GM18498 (cell line): ENCODE measurements around the gene EHMT1.

Experiments used
- ATAC-seq: cut with Tn5 transposase; IDR thresholded peaks from one replicate; pipeline ENCODE4 v1.9.1; 2021; ENCODE audit warnings: mild to moderate bottlenecking, moderate library complexity; ENCODE audit not compliant: unreplicated experiment

The EHMT1 gene

DNA sequence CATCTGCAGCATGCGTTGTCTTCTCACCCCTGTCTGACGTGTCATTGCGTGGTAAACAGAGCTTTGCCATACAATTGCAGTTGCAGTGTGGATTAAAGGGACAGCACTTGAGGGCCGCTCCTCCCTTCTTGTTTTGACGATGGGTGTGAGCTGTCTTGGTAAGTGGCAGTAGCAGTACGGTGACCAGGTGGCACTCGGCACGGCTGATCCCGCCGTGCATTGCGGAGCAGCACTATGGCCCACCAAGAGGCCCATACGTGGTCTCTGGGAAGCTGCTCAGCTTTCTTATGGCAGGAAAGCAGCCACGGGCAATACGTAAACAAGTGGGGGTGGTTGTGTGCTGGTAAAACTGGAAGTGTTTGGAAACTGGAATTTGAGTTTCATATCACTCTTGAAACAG, 25.1 kb downstream of the EHMT1 start:
- ATAC-seq: no peak

DNA sequence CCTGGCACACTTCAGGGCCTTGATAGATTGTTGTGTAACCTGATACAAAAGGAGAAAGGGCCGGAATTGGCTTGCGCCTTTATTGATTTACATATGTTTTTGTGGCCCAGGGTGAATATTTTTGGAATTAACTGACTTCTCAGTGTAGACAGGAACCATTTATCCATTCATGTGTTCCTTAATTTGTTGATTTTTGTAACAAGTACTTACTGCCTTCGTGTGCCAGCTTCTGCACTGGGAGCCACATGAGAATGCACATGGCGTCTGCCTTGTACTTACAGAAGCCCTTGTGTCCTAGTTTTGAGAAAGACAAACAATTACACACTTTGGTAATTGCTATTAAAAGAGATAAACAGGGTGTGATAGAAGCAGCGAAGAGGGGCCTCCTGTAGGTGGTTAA, 26.4 kb downstream of the EHMT1 start:
- no peak for ATAC-seq

DNA sequence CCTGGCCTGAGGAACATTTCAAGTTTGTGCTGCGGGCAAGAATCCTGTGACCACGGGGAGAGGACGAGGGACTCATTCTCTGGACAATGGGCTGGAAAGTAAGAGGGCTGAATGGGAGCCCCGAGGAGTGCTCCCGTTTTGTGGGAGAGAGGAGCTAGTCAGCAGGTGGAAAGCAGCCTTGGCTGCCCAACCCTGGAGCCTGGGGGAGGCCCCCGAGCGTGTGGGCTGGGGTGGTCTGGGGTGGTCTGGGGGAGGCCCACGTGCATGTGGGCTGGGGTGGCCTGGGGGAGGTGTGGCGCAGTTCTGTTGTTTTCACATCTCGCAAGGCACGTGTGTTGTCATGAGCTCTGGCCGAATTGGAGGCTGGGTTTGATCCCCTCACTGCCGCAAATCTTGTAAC, 27.5 kb downstream of the EHMT1 start:
- no peak for ATAC-seq

DNA sequence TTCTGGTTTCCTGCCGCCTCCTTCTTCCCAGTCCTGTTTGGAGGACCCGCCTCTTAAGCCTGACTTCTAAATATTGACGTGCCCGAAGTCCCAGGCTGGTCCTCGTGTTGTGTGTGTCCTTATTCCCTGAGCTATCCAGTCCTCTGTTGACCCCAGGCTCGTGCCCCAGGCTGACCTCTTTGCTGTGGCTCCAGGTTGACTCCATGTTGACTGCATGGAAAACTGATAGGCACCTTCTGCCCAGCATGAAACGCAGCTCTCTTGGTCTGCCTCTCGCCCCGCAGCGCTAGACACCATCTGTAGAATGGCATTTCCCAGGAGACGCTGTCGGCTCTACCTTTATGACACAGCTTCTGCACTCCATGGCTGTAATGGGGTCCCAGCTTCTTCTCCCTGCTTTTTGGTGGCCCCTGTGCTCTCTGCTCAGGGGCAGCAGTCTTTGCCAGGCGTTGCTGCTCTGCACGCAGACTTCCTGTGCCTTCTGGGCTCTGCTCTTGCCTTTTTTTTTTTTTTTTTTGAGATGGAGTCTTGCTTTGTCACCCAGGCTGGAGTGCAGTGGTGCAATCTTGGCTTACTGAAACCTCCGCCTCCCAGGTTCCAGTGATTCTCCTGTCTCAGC, 28.4 kb downstream of the EHMT1 start:
- no peak for ATAC-seq

DNA sequence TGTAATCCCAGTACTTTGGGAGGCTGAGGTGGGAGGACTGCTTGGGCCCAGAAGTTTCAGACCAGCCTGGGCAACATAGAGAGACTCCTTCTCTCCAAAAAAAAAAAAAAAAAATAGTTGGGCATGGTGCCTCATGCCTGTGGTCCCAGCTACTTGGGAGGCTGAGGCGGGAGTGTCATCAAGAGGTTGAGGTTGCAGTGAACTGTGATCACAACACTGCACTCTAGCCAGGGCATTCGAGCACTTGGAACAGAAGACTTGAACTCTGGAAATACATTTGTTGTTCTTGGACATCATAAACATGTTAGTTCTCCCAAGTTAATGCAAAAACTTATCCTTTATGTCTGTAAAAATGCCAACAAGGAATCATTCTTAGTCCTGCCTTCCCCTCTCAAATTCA, 29.6 kb downstream of the EHMT1 start:
- no peak for ATAC-seq

DNA sequence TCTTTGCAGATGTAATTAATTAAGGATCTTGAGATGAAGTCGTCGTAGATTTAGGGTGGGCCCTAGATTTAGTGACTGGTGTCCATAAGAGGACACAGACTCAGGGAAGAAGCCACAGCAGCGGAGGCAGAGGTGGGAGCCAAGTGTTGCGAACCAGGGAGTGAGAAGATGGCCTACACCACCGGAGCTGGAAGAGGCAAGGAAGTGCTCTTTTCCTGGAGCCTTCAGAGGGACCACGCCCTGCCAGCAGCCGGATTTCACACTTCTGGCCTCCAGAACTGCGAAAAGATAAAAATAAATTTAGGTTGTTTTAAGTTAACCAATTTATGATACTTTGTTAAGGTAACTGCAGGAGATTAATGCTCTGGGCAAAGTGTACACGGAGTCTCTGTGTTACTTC, 30.7 kb downstream of the EHMT1 start:
- no peak for ATAC-seq

DNA sequence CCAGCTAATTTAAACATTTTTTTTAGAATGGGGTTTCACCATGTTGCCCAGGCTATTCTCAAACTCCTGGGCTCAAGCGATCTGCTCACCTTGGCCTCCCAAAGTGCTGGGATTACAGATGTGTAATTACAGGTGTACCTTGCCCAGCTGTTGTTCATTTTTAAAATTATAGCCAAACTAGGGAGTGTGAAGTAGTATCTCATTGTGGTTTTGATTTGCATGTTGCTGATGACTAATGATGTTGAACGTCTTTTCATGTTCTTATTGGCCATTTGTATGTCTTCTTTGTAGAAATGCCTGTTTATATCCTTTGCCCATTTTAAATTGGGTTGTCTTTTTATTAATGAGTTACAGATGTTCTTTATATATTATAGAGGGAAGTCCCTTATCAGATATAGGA, 31.5 kb downstream of the EHMT1 start:
- no peak for ATAC-seq

DNA sequence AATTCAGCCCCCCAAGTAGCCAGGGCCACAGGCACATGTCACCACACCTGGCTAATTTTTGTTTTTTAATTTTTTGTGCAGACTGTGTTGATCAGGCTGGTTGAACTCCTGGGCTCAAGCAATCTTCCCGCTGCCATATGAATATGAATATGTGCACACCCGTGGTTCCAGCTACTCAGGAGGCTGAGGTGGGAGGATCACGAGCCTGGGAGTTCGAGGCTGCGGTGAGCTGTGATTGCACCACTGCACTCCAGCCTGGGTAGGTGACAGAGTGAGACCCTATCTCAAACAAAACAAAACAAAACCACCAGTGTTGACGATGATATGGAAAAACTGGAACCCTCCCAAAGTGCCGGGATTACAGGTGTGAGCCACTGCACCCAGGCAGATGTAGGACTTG, 32.0 kb downstream of the EHMT1 start:
- no peak for ATAC-seq

DNA sequence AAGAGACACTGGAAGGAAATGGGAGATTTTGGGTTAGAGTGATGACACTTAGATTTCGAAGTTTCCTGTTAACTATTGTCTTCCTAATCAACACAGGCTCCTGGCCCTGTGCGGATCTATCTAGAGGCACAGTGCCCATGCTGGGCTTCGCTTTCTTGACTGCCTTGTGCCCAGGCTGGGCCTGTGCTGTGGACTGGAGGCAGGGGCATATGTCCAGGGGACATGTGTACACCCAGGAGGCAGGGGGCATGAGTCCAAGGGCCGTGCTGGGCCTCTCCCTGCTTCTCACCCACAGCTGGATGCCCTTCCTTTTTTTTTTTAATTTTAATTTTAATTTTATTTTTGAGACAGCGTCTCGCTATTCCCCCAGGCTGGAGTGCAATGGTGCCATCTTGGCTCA, 37.6 kb downstream of the EHMT1 start:
- ATAC-seq: no peak

DNA sequence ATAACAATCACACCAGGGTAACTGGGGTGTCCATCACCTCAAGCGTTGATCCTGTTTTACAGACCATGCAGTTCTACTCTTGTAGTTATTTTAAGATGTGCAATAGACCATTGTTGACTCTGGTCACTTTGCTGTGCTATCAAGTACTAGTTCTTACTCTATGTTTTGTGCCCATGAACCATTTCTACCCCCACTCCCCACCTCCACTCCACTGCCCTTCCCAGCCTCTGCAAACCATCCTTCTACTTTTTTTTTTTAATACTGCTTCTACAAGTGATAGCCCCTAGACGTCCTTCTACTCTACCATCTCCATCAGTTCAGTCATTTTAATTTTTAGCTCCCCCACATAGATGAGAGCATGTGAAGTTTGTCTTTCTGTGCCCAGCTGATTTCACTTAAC, 38.8 kb downstream of the EHMT1 start:
- no peak for ATAC-seq

DNA sequence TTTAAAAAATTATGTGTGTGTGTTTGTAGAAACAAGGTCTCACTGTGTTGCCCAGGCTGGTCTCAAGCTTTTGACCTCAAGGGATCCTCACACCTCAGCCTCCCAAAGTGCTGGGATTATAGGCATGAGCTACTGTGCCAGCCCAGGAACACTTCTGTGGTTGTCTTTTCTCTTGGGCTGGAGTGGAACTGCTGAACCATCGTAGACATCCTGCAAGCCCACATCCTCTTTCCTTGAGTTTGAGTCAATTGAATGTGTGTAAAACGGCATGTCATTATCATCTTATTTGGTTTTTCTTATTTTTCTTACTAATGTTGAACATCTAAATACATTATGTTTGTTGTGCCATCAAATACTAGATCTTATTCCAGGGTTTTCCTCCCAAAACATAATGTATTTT, 40.0 kb downstream of the EHMT1 start:
- no peak for ATAC-seq

DNA sequence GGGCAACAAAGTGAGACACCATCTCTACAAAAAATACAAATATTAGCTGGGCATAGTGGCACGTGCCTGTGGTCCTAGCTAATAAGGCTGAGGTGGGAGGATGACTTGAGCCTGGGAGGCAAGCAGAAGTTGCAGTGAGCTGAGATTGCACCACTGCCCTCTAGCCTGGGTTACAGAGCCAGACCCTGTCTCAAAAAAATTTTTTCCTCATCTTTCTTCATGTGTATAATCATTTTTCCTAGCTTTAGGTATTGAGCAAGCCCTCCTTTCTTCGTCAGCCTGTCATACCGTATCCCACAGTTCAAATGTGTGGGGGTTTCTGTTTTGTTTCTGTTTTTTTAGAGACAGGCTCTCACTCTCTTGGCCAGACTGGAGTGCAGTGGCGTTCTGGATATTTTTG, 41.3 kb downstream of the EHMT1 start:
- ATAC-seq: no peak

DNA sequence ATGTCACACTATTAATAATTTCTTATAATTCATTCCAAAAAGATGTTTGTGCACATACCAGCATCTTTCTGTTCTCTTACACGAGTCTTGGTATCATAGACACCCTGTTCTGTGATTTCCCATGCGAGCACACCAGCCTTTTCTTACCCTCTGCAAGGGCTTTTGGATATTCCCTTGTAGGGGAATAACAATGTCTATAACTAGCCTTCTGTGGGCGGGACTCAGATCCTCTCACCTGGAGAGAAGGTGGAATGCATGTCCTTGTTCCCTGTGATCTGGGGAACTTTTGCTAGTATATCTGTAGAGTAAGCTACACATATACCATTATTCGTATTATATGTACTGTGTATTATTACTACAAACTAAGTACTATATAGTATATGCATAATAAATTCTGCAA, 44.8 kb downstream of the EHMT1 start:
- ATAC-seq: no peak

DNA sequence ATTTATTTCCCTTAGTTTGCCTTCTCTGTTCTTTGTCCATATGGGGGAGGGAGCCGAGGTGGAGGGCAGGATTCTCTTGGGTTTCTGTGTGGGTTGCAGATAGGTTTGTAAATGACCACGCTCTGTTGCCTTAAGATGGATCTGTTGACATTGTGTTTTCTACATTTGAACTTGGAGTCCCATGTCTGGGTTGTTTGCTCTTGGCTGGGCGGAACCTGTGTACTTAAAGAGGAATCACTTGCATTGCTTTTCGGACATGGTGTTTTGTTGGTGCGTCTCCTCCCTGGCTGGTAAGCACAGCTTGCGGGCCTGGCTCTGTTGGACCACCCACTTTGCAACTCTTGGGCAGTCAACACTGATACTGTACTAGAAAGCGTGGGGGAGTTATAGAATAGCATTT, 45.9 kb downstream of the EHMT1 start:
- no peak for ATAC-seq

DNA sequence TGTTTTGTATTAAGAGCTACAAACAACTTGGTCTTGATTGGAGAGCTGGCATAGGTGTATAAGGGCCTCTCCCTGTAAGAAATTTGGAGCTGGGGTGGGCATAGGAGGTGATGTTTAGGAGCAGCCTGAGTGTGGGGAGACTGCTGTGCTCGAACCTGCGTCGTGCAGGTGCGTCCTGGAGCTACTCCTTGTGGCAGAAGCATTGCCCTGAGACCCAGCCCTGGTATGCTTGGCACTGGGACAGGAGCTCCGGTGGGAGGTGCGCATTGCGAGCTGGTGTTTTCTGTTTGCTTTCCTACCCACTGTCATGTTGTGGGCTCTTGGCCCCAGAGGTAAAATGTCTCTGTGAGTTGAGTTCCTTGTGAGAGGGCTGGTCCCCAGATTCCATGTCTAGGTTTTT, 46.4 kb downstream of the EHMT1 start:
- no peak for ATAC-seq

DNA sequence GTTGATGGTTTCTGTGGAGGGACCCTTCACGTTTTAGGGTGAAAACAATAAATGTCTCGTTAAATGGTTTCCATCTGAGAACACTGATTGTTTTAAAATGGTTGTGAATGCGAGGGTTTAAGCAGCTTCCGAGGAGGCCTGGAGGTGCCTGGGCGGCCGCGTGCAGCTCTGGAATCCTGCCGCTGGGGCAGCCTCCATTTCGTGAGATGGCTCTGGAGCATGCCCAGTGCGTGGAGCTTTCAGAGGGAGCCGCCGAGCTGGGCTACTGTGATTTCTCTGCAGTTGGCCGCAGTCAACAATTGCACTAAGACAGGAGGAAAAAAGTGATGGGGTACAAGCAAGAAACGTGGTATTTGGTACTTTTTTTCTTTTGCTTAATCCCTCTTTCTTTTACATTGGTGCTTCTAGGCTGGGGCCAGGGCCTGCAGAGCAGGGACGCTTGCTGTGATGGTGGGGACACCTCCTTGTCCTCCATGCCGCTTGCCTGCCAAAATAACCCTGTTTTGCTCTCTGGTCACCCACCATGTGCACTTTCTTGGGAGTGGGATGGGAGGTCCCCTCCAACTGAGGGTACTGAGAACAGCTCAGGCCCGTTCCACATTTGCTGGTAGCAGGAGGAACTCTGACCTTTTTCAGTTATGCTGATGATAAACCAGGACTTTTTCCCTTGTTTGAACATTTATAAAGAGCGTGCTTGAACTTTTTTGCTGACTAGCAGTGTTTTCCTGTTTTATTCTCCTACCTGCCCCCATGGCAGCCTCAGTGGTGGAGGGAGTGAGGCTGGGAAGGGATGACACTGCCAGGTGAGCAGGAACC, 47.1 kb downstream of the EHMT1 start:
- ATAC-seq: no peak

DNA sequence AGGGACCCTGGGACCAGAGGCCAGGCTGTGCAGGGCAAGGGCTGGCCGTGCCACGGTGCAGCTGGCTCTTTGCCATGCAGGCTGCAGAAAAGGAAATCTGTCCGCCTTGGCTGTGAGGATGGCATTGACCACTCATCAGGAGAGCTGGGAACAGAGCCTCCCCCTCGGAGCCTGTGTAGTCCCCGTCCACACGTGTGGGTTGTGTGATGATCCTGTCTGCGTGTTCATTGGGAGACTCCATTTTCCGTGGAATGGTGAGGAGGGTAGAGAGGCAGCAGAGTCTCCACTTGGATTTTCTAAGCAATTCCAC, 47.7 kb downstream of the EHMT1 start:
- no peak for ATAC-seq

DNA sequence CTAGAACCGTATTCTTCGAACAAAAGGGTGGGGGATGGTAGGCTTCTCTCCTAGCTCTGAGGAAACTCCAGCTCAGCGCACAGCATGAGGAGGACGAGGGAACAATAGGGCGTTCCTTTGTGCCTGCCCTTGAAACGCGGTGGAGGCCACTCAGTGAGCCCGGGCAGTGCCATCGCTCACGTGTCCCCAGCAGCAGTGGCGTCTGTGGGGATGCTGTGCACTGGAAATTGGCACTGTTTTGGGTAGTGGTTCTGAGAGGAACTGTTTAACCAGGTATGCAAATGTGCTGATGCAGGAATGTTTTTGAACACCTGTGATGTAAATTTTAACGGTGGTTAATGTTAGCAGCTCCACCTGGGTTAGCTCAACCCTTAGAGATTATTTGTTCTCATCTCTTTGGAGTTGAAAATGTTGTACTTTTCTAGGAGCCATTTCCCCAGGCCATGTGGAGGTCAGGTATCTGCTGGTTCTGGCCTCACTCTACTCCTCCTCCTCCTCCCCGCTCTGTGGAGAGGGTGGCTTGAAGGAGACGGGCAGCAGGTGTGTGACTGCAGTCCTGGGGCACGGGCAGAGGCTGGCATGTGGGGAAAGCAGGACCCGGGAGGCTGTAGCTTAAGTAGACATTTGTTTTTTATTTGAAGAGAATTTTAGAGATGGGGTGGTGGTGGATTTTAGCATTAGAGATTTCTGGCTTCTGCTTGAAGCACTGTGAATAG, 48.3 kb downstream of the EHMT1 start:
- no peak for ATAC-seq

DNA sequence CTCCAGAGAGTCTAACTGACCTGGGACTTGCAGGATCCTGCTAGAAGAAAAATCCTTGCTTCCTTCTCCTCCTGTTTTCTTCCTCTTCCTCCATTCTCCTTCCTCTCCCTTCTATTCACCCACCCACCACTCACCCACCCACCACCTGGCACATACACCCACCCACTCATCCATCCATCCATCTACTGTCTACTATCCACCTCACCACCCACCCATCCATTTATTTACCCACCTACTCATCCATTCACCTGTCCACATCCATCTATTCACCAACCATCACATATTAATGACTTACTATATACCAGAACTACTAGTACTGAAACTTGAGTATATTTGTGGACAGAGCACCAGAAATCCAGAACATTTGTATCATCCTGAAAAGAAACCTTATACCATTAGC, 49.4 kb downstream of the EHMT1 start:
- no peak for ATAC-seq

DNA sequence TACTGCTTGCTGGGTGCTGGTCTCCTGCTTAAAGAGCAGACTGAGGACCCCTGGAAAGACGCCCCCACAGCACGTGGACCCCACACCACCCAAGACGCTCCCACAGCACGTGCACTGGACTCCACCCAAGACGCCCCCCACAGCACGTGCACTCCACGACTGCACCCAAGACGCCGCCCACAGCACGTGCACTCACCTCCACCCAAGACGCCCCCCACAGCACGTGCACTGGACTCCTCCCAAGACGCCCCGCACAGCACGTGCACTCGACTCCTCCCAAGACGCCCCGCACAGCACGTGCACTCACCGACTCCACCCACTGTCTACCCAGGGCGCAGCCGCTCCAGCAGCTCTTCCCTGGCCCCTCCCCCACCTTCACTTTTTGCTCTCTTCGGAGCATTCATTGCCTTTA, 50.5 kb downstream of the EHMT1 start:
- ATAC-seq: no peak

DNA sequence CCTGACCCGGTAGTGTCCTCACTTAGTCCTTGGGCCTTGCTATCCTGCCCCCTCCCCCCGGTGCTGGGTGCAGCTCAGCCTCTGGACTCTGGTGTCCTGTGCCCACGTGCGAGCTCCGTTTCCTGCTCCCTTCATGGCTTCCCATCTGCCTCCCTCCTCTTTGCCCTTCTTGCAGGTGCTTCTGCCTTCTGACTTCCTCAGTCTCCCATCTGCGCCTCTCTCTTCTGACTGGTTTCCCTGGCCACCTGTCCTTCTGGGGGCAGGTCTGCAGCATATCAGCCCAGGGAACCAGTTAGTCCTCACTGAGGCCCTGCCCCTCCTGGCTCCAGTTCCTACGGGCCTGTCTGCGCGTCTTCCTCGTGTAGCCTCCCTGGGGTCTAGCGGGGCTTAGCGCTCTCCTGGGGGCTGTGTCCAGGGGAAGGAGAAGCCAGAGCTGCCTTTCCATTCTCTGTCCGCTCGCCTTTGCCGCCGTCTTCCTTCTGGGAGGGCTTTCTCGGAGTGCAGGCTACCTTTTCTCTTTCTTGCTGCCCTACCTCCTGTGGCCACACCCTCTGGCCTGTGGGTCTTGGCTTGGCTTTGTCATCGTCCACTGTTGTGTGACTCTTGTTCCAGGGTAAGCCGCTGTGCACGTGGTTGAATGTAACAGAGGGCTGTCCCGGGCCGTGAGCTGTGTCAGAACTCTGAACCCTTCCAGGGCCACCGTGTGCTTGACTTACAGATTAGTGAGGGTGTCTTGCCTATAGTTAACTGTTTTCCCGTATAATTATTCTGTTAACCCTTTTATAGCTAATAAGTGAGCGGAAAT, 51.8 kb downstream of the EHMT1 start:
- no peak for ATAC-seq

DNA sequence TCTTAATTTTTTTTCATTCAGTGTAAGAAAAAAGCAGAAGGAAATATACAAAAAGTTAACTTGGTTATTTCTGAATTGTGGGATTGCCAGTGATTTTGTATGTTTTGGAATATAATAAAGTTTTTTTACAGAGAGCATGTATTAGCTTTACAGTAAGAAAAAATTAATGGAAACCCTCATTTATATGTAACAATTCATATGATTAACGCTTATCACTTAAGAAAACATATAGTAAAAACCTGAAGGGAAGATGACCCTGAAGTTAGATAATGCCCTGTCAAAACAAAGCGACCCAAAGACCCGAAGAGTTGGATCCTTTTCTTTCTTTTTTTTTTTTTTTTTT, 52.4 kb downstream of the EHMT1 start:
- ATAC-seq: no peak
